Measurements from ENCODE around the gene GPATCH8. TPM values are rescaled to one million over a fixed set of nuclear protein-coding genes. Genes with fewer than 3 reads are reported as not detected.

The GPATCH8 gene
- total RNA-seq, result 20.9 and 28.8 TPM in 2 replicates

DNA sequence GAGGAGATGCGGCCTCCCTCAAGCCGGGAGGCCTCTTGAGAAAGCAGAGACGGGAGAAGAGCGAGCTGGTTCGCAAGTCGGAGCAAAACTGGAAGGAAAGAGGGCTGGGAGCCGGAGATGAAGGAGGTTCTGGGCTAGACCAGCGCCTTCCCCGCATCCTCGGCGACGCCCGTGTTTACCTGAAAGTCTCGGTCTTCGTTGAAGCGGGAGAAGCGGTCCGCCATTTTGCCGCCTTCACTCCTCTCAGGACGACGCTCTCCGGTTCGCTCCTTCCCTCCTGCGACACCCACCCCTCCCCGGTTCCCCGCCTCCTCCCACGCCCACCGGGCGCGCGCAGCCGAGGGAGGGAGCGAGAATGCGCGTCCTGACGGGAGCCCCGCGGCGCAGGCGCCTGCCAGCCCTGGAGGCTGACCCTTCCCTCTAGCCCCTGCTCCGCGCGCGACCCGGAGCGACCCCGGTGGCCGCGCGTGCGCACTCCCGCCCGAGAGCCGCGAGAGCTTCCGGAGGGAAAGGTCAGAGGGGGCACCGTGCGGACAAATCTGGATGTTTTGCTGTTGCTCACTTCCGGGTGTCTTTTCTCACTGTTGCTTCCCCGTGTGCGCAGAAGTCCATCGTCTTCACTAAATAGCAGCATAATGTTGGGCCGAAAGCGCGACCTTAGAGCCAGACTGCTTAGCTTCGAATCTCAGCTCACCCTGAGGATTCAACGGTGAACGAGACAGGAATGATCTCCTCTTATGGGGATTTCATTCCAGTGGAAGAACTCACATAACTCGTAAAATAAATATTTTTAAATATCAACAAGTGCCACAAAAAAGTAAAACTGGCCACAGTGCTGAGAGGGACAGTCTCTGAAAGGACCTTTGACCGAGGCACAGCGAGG is at the start of gene GPATCH8:
TSS of gene GPATCH8 (minus strand) at position 260 of the 883 bp plus-strand sequence. CDS start at position 224, 36 bp downstream.

GRCh38 chr17:44389281-44389680 is 113.9 kb downstream of the GPATCH8 start, which contains the start of gene ITGA2B:
TSS of gene ITGA2B (minus strand) at chr17:44389649. CDS start at chr17:44389473, 176 bp downstream.

DNA sequence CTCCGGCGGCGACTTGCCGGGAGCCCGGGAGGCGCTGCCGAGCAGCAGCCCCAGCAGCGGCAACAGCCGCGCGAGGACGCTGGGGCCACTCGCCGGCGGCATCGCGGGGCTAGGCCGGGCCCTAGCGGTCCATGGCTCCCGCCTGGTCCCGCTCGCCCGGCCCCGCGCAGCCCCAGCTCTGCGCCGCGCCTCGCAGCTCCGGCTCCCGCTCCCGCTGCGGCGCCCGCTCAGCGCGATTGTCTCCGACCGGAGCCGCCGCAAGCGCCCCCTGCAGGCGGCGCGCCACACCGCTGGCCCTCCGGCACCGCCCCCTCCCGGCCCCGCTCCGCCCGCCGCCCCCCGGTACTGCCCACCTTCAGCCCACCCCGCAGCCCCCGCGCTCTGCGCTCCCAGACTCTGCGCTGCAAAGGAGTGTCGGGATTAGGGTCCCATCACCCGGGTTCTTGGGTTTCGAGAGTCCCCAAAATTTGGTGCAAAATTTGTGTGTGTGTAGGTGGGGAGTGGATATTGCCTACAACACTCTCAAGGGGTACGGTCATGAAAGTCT is 139.5 kb downstream of the GPATCH8 start, which contains the start of gene FAM171A2:
TSS of gene FAM171A2 (minus strand) at position 241 of the 547 bp plus-strand sequence. CDS start at position 102, 139 bp downstream.

Small RNAs within 50 kb of the gene (small RNA-seq; reads per million reads assigned to genes)
- gene RN7SL258P, result not detected

Other genes starting within 250 kb of the GPATCH8 start
- gene SLC4A1, start 235.3 kb downstream of the GPATCH8 start, total RNA-seq, result not detected in 2 replicates
- gene RUNDC3A, start 194.8 kb downstream of the GPATCH8 start, total RNA-seq, result 0.33 TPM in 1 of 2 replicates, not detected in the other
- gene SLC25A39, start 178.6 kb downstream of the GPATCH8 start, total RNA-seq, result 93.7 and 115 TPM in 2 replicates
- 303 and 500 TPM in 2 replicates for gene GRN, start 158.1 kb downstream of the GPATCH8 start, total RNA-seq
- 8.4 and 14.4 TPM in 2 replicates for gene FAM171A2, start 139.6 kb downstream of the GPATCH8 start, total RNA-seq
- 0.19 and 0.33 TPM in 2 replicates for gene ITGA2B, start 113.8 kb downstream of the GPATCH8 start, total RNA-seq
- 0.38 and 0.65 TPM in 2 replicates for gene FZD2, start 54.1 kb upstream of the GPATCH8 start, total RNA-seq
- gene MEIOC, start 153.1 kb upstream of the GPATCH8 start, total RNA-seq, result 0.10 TPM in 1 of 2 replicates, not detected in the other
- 31.0 and 38.7 TPM in 2 replicates for gene CCDC43, start 186.4 kb upstream of the GPATCH8 start, total RNA-seq
- gene DBF4B, start 205.3 kb upstream of the GPATCH8 start, total RNA-seq, result 4.6 and 5.6 TPM in 2 replicates